HG02588 (cell line): ENCODE data around the gene GPS1.

Source experiments
- ATAC-seq: cut with Tn5 transposase; IDR thresholded peaks from one replicate; pipeline ENCODE4 v1.9.1; 2021; ENCODE audit warnings: mild to moderate bottlenecking, moderate library complexity; ENCODE audit not compliant: unreplicated experiment

Gene GPS1

DNA sequence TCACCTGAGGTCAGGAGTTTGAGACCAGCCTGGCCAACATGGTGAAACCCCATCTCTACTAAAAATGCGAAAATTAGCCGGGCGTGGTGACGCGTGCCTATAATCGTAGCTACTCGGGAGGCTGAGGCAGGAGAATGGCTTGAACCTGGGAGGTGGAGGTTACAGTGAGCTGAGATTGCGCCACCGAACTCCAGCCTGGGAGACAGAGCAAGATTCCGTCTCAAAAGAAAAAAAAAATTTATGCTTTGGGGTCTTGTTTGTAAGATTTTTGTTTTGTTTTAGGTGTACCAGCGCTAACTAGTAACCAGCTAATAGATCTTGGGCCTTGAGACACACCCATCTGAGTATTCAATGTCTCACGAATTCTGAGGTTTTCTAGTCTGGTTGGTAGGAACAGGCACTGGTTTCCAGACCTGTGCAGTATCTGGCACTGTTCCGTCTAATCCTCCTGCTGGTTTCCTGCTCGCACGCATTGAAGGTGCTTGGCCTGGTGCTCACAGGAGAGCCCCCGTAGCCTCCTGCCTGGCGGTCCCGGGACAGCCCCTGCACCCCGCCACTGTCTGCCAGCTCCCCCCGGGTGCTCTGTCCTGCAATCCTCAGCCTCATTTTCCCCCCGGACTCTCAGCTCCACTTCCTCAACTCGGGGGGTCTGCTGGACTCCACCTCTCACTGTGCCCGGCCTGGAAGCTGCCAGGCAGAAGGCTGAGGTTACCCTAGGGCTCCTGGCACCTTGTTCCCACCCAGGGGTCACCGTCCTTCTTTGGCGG, 24.5 kb downstream of the GPS1 start:
- ATAC-seq: no peak

DNA sequence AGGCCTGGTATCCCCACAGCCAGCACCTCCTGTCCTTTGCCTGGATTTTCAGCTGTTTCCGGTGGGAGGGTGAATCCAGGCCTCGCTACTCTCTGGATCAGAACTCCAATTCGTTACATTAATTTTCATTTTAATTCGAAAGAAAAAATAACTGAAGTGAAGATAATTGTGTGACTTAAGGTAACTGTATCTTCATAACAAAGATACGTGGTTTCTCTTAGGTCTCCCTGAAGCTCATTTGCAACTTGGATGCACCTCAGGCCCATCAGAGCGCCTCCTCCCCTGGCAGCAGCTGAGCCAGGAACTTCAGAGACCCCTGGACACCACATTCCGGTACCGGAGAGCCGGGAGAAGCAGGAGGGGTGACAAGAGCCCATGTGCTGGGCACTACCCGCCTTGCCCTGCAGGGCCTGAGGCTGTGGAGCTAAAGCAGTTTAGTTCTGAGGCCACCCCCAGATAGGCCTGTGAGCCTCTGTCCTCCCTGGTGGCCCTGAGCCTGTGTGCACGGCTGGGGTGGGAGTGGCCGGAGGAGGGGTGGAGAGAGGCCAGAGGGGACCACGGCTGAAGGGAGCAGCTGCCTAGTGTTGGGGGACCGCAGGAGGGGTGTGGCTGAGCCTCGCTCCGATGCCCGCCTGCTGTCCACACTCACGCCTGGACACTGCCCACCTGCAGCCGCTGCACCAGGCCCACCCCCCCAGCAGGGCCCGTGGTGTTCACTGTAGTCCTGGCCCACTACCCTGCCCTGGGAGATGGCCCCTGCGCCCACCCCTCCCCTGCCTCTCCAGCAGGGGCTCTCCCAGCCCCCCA, 25.3 kb downstream of the GPS1 start:
- no peak for ATAC-seq

- no peak for ATAC-seq
Observed at GRCh38 chr17:82077617-82078358, 26.1 kb downstream of the GPS1 start.

DNA sequence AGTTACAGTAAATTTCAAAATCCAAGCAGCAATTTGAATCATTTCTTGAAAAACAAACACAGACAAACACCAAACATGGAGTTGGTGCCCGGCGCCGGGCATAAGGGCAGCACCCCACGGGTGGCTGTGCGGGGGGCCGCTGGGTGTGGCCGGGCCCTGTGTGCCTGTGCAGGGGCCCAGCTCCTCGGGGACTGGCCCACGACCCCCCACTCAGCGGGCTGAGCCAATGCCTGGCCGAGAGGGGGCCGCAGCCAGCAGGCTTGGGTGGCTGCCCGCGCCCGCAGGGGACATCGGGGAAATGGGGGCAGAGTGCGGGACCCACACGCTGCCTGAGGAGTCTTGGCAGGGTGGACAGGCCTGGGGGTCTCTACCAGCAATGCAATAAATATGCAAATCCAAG, 26.7 kb downstream of the GPS1 start:
- ATAC-seq: no peak

DNA sequence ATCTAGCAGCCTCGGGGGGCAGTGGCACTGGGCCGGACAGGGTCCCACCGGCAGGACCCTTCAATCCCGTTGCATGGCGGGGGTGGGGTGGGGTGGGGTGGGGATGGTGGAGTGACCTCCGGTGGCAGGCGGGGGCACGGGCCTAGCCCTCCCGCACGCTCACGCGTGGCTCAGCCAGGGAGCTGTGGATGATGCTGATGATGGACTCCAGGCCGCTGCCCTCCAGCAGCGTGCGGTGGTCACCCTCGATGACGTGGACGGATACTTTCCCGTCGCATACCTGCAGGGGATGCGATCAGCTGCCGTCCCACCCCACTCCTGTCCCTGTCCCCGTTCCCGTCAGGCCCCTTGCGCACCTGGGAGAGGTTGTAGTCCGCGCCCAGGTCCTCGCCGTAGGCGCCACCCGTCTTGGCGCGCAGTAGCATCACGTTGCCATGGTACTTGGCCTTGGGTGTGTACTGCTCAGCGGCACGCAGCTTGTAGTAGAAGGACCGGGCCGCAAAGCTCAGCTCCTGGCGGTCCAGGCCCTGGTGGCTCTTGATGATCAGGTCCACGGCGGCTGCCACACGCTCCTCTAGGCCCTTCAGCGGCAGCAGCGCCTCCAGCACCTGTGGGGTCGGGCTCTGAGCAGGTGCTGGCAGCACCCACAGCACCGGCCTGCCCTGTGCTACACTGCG, 27.4 kb downstream of the GPS1 start:
- ATAC-seq: no peak

DNA sequence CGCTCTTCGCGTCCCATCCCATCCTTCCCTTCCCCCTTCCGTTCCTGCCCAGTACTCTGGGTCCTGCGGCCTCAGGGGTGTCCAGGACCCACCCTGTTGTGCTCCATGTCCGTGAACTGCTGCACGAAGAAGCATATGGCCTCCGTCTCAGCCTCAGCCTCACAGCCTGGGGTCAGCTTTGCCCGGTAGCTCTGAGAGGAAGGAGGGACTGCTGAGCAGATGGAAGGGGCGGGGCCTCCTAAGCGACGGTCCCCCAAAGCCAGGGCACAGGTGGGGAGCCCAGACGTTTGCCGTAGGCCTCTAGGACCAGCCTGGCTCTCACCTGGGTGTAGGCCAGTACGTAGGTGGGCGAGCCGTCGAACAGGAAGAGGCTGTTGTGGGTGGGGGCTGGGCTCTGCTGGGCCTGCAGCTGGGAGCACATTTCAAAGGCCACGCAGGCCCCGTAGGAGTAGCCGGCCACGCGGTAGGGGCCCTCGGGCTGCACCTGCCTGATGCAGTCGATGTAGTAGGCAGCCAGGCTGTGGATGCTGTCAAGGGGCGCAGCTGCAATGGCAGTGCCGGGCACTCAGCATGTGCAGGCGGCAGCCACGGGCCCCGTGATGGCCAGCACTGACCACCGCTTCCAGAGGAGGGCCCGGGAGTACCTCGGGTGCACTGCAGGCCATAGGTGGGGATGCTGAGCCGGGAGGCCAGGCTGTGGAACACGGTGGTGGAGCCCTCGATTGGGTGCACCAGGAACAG, 28.5 kb downstream of the GPS1 start:
- no peak for ATAC-seq

DNA sequence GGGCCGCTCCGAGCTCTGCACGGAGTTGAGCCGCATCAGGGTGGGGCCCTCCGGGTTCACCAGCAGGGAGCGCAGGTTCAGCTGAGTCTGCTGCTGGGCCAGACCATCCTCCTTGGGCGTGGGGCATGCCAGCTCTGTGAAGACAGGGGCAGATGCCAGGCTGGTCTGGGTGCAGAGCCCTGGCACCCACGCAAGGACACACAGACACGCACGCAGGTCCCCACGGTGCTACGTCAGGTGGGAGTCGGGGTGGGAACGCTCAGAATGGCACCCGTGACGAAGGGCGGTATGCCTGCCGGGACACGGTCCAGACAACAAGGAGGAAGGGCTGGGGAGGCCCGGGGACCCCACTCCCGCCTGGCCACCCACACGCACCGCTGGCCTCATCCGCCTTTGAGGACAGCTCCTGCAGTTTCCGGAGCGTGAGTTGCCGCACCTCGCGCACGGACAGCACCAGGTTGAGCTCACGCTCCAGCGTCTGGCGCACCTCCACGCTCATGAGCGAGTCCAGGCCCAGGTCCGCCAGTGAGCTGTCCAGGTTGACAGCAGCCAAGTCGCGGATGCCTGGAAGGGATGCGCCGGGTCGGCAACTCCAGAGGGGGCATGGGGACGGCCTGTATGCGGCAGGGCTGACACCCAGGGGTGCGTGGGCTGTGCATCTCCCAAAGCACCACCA, 29.2 kb downstream of the GPS1 start:
- ATAC-seq: no peak

DNA sequence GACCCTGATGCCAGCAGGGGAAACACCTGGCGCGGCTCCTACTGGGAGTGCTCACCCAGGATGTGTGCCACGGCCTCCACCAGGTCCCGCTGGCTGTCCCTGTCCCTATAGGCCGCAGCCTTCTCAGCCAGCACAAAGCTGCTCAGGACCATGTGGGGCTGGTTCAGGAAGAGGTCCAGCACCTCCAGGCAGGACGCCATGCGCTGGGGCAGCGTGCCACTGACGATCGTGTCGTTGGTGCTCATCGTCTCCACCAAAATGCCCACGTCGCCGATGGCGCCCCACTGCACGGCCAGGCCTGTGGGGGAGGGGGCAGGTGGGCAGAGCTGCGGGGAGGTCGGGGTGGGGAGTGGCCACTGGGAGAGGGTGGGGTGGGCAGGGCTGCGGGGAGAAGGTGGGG, 29.8 kb downstream of the GPS1 start:
- ATAC-seq: no peak

DNA sequence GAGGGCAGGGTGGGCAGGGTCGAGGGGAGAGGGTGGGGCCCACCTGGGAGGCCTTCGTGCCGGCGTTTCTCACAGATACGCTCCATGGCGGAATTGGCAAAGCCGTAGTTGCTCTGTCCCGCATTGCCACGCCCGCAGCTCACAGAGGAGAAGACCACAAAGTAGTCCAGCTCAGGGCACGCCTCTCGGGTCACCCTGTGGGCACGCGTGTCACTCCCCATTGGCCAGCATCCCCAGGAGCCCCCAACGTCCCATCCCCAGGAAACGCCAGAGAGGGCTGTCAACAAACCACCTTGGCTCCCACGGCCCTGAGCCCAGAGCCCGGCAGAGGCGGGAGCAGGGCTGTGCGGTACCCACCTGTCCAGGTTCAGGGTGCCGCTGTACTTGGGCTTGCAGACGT, 30.3 kb downstream of the GPS1 start:
- ATAC-seq: no peak

DNA sequence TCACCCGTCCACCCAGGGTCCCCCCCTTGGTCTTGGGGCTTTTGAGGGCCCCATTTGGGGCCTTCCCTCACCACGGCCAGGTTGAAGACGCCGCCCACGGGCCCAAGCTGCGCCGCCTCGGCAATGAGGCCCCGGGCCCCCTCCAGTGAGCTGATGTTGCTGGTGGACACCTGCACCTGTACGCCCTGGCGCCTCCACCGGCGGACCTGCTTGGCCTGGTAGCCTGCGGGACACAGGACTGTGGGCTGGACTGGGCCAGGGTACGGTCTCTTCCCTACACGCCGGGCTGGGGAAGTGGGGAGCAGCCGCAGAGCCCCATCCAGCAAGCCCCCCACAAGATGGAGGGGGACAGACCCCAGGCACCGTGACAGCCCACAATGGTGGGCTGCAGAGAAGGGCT, 30.8 kb downstream of the GPS1 start:
- no peak for ATAC-seq

GRCh38 chr17:82083009-82083408, 31.3 kb downstream of the GPS1 start:
- ATAC-seq: no peak

DNA sequence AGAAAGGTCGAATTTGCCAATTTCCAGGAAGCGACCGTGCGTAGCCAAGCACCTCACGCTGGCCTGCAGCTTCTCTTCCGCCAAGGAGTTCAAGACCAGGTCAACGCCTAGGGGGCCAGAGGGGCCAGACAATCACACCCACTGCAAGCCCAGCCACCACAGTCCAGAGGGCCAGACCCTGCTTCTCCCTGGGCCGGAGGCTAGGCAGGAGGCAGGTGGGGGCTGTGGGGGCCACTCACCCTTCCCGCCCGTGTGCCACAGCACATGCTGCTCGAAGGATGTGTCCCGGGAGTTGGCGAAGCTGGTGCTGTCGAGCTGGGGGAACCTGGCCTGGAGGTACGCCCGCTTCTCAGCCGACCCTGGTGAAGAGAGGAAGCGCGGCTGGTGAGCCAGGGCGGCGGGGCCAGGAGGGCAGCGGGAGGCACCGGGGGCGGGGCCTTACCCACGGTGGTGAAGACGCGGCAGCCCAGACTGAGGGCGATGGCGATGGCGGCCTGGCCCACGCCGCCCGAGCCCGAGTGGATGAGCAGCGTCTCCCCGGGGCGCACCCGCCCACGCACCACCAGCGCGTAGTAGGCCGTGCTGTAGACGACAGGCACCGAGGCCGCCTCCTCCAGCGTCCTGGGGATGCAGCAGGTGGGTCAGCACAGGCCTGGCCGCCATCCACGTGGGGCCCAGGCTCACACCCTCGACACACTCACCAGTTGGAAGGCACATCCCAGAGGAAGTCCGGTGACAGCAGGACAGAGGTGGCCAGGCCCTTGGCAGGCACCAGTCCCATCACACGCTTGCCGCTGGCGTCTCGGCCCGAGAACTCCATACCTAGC, 32.0 kb downstream of the GPS1 start:
- ATAC-seq: no peak

- ATAC-seq: no peak
Observed at GRCh38 chr17:82084373-82085030, 32.8 kb downstream of the GPS1 start.

DNA sequence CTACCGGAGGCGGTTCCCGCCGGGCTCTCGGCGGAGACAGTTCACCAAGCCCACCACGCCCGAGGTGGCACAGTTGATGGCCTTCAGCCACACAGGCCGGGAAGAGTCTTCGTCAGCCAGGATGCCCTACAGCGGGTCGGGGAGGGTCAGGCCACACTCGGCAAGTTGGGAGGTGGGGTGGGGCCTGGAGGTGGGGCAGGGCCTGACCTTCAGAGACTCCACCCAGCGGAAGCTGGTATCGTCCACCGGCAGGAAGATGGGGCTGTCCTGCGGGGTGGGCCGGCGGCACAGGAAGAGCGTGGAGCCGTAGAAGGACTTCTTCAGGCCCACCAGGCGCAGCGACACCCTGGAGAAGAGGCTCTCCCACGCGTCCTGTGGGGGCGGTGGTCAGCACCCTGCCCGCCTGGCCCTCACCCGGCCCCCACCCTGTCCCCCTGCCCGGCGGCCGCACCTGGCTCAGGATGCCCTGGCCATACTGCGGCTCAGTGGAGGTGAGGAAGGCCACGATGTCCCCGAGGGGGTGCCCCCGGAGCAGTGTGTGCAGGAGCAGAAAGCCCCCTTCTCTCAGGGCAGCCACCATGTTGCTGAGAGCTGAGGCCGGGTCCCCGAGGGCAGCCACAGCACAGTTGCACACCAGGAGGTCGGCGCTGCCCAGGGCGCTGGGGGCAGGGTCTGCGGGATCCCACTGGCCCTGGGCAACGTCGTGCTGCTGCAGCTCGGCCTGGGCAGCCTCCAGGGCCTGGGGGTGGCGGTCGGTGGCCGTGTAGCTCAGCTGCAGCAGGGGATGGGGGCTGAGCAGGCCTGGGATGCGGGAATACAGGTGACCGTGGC, 33.5 kb downstream of the GPS1 start:
- ATAC-seq: no peak

- ATAC-seq: no peak
Observed at GRCh38 chr17:82085931-82086764, 34.5 kb downstream of the GPS1 start.
